Astrocyte (in vitro differentiated cells and primary cell): ENCODE results near the gene KIRREL3. TPM values are rescaled to one million over a fixed set of nuclear protein-coding genes. Genes with fewer than 3 reads are reported as not detected.

Experiments
- DNase-seq: peaks from one replicate; pipeline ENCODE4 v3.0.0-alpha.2; 2010; ENCODE audit warnings: low read depth
- FAIRE-seq: peaks from 2 replicates; lab custom pipeline; 2011; peaks lifted over from hg19 to GRCh38; lab: Jason Lieb, UNC
- H2AFZ ChIP-seq: 2 replicates; pipeline ENCODE4 v1.6.0; 2012; ENCODE audit warnings: low read depth, low read length, inconsistent platforms
- H3K27ac ChIP-seq: 2 replicates; pipeline ENCODE4 v1.5.1; 2011; ENCODE audit warnings: low read depth, low read length, inconsistent platforms
- H3K27me3 ChIP-seq: 2 replicates; pipeline ENCODE4 v1.6.0; 2011; ENCODE audit warnings: low read length, inconsistent platforms; ENCODE audit not compliant: insufficient read depth
- H3K36me3 ChIP-seq: 2 replicates; pipeline ENCODE4 v1.5.1; 2011; ENCODE audit warnings: low read length, inconsistent platforms; ENCODE audit not compliant: insufficient read depth
- H3K4me1 ChIP-seq: 2 replicates; pipeline ENCODE4 v1.5.1; 2011; ENCODE audit warnings: low read length, inconsistent platforms; ENCODE audit not compliant: insufficient read depth
- H3K4me2 ChIP-seq: 2 replicates; pipeline ENCODE4 v1.6.0; 2012; ENCODE audit warnings: low read length, inconsistent platforms
- H3K4me3 ChIP-seq: 2 replicates; pipeline ENCODE4 v1.5.1; 2011; ENCODE audit warnings: low read depth, mild to moderate bottlenecking, low read length, inconsistent platforms; ENCODE audit not compliant: insufficient read depth
- H3K79me2 ChIP-seq: 2 replicates; pipeline ENCODE4 v1.6.0; 2012; ENCODE audit warnings: mild to moderate bottlenecking, low read length, inconsistent platforms; ENCODE audit not compliant: insufficient read depth
- H3K9ac ChIP-seq: 2 replicates; pipeline ENCODE4 v1.6.0; 2012; ENCODE audit warnings: mild to moderate bottlenecking, low read length, inconsistent platforms
- H3K9me3 ChIP-seq: 2 replicates; pipeline ENCODE4 v1.5.1; 2012; ENCODE audit warnings: low read depth, mild to moderate bottlenecking, low read length, inconsistent platforms; ENCODE audit not compliant: insufficient read depth
- H4K20me1 ChIP-seq: 2 replicates; pipeline ENCODE4 v1.6.0; 2012; ENCODE audit warnings: low read length, inconsistent platforms; ENCODE audit not compliant: insufficient read depth
- H3K27ac Mint-ChIP-seq: one replicate; pipeline ENCODE4 v1.8.0; 2021; ENCODE audit warnings: mild to moderate bottlenecking, mixed read lengths; ENCODE audit not compliant: unreplicated experiment
- H3K27me3 Mint-ChIP-seq: one replicate; pipeline ENCODE4 v1.8.0; 2021; ENCODE audit warnings: low read depth, mixed read lengths; ENCODE audit not compliant: unreplicated experiment
- H3K36me3 Mint-ChIP-seq: one replicate; pipeline ENCODE4 v1.8.0; 2021; ENCODE audit warnings: low read depth, mixed read lengths; ENCODE audit not compliant: unreplicated experiment
- H3K4me1 Mint-ChIP-seq: one replicate; pipeline ENCODE4 v1.8.0; 2021; ENCODE audit warnings: low read depth, mixed read lengths; ENCODE audit not compliant: unreplicated experiment
- H3K4me3 Mint-ChIP-seq: one replicate; pipeline ENCODE4 v1.8.0; 2021; ENCODE audit warnings: mild to moderate bottlenecking, moderate library complexity, mixed read lengths; ENCODE audit not compliant: unreplicated experiment
- H3K9me3 Mint-ChIP-seq: one replicate; pipeline ENCODE4 v1.8.0; 2021; ENCODE audit warnings: mild to moderate bottlenecking, mixed read lengths; ENCODE audit not compliant: unreplicated experiment
- EZH2 ChIP-seq: IDR thresholded peaks from 2 replicates; pipeline ENCODE4 v1.6.1; 2012; ENCODE audit warnings: mild to moderate bottlenecking, low read length, inconsistent platforms; ENCODE audit not compliant: insufficient read depth
- total RNA-seq: library from RNA; stranded (reverse); gene quantifications from 2 replicates; pipeline ENCODE4 v1.2.1, GENCODE V29; 2021
- TF ChIP-seq, protein P1 (sequence below): IDR thresholded peaks from 2 replicates; pipeline ENCODE4 v1.5.1; 2011; ENCODE audit warnings: low read depth, mild to moderate bottlenecking, inconsistent platforms, low read length, moderate library complexity; ENCODE audit not compliant: insufficient read depth

The KIRREL3 gene
- total RNA-seq, 1 donor from 2014 or later = 0.91 TPM

GRCh38 chr11:126834149-126834548 is 166.4 kb downstream of the KIRREL3 start:
- H3K9ac ChIP-seq = peak overlapping the region; percentile 51
- H3K27me3 ChIP-seq = no peaks in the 10 kb centered on the region
- Mint-ChIP-seq H3K36me3 (no peaks in the 10 kb centered on the region), H3K9me3 (no peaks in the 10 kb centered on the region), H3K27ac (peak overlapping the region; percentile 79), H3K4me1 (peaks cover 27% of the 10 kb centered on the region), H3K27me3 (peaks cover 14% of the 10 kb centered on the region), H3K4me3 (no peak overlapping the region)
- no peak overlapping the region for H2AFZ ChIP-seq
- no peaks in the 10 kb centered on the region for H3K9me3 ChIP-seq
- H3K79me2 ChIP-seq = no peaks in the 10 kb centered on the region
- H3K4me3 ChIP-seq = no peak overlapping the region
- H3K4me1 ChIP-seq = peaks cover 21% of the 10 kb centered on the region
- peak; percentile 97 for DNase-seq
- FAIRE-seq = peak; percentile 87
- H4K20me1 ChIP-seq = no peaks in the 10 kb centered on the region
- no peaks in the 10 kb centered on the region for H3K36me3 ChIP-seq
- peak overlapping the region; percentile 52 for H3K4me2 ChIP-seq
- TF ChIP-seq, protein P1, sequence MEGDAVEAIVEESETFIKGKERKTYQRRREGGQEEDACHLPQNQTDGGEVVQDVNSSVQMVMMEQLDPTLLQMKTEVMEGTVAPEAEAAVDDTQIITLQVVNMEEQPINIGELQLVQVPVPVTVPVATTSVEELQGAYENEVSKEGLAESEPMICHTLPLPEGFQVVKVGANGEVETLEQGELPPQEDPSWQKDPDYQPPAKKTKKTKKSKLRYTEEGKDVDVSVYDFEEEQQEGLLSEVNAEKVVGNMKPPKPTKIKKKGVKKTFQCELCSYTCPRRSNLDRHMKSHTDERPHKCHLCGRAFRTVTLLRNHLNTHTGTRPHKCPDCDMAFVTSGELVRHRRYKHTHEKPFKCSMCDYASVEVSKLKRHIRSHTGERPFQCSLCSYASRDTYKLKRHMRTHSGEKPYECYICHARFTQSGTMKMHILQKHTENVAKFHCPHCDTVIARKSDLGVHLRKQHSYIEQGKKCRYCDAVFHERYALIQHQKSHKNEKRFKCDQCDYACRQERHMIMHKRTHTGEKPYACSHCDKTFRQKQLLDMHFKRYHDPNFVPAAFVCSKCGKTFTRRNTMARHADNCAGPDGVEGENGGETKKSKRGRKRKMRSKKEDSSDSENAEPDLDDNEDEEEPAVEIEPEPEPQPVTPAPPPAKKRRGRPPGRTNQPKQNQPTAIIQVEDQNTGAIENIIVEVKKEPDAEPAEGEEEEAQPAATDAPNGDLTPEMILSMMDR = no peak
- no peak for TF ChIP-seq EZH2
- H3K27ac ChIP-seq = peak overlapping the region; percentile 72

- H3K4me2 ChIP-seq = no peak overlapping the region
- peaks cover 21% of the 10 kb centered on the region for H3K4me1 Mint-ChIP-seq
- H3K27me3 Mint-ChIP-seq = peaks cover 20% of the 10 kb centered on the region
- no peaks in the 10 kb centered on the region for H3K36me3 ChIP-seq
- no peak overlapping the region for H3K27ac ChIP-seq
- no peaks in the 10 kb centered on the region for H3K36me3 Mint-ChIP-seq
- no peaks in the 10 kb centered on the region for H3K27me3 ChIP-seq
- H3K9ac ChIP-seq = no peak overlapping the region
- FAIRE-seq (no peak), DNase-seq (no peak)
- H3K79me2 ChIP-seq = no peaks in the 10 kb centered on the region
- H3K4me3 ChIP-seq = no peak overlapping the region
- H2AFZ ChIP-seq = no peak overlapping the region
- no peak overlapping the region for H3K4me3 Mint-ChIP-seq
- no peak for TF ChIP-seq EZH2
- TF ChIP-seq, protein P1 = no peak
- no peaks in the 10 kb centered on the region for H3K9me3 Mint-ChIP-seq
- no peaks in the 10 kb centered on the region for H4K20me1 ChIP-seq
- H3K4me1 ChIP-seq = peaks cover 21% of the 10 kb centered on the region
- H3K9me3 ChIP-seq = no peaks in the 10 kb centered on the region
- H3K27ac Mint-ChIP-seq = peak overlapping the region; percentile 27
These were observed 167.5 kb downstream of the KIRREL3 start for GRCh38 chr11:126833065-126833464.

GRCh38 chr11:126832387-126832786 is 168.2 kb downstream of the KIRREL3 start:
- Mint-ChIP-seq H3K4me1 (peaks cover 21% of the 10 kb centered on the region), H3K27ac (no peak overlapping the region), H3K27me3 (peaks cover 23% of the 10 kb centered on the region), H3K9me3 (no peaks in the 10 kb centered on the region), H3K36me3 (no peaks in the 10 kb centered on the region), H3K4me3 (no peak overlapping the region)
- Histone ChIP-seq H3K4me3 (no peak overlapping the region), H3K4me1 (peaks cover 21% of the 10 kb centered on the region), H2AFZ (no peak overlapping the region), H3K27me3 (no peaks in the 10 kb centered on the region), H3K79me2 (no peaks in the 10 kb centered on the region), H3K27ac (no peak overlapping the region), H3K9me3 (no peaks in the 10 kb centered on the region), H3K9ac (no peak overlapping the region), H4K20me1 (no peaks in the 10 kb centered on the region), H3K4me2 (no peak overlapping the region), H3K36me3 (no peaks in the 10 kb centered on the region)
- TF ChIP-seq, protein P1 = no peak
- no peak for TF ChIP-seq EZH2
- FAIRE-seq (no peak), DNase-seq (no peak)
